GM18505 (cell line): ENCODE data around the gene CHADL.

Source experiments
- ATAC-seq: cut with Tn5 transposase; IDR thresholded peaks from one replicate; pipeline ENCODE4 v1.9.1; 2021; ENCODE audit not compliant: unreplicated experiment
- POLR2A ChIP-seq: IDR thresholded peaks from 4 replicates; pipeline ENCODE4 v1.6.1; 2011; ENCODE audit warnings: borderline replicate concordance; ENCODE audit not compliant: insufficient read depth, insufficient read length; ENCODE audit errors: extremely low read depth

CHADL gene

DNA sequence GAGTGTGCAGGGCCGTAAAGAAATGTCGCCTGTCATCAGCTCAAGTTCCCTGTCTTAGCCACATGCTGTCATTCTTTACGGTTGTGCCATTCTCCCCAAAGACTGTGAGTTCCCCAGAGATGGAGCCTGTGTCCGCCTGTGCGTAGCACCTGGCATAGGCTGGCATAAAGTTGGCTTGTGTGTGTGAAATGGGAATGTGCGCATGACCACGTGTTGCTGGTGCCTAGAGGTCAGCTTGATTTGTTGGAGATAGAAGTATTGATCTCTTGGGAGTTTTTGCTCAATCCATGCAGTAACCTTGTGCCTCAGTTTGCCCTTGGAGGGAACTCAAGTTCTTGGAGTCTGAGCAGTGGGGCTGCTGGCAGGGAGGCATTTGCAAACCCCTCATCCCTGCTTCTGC is 9.4 kb downstream of the CHADL start:
- no peak for TF ChIP-seq POLR2A
- ATAC-seq = no peak

DNA sequence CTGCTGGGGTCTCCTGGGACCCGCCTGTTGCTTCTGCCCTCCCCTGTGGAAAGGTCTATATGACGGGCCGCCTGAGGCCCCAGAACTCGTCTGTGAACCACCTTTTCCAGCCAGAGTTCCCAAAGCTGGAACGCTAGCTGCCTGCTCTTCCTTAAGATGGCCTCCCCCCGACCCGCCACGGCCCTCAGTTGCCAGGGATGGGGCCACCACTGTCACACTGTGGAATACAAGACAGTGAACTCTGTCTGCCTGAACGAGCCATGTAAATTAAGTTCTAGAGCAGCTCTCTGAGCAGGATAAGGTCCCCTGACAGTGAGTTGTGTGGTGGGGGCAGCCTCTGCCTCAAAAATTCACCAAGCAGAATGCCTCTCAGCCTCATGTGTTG is 10.3 kb downstream of the CHADL start:
- TF ChIP-seq POLR2A = no peak
- no peak for ATAC-seq

DNA sequence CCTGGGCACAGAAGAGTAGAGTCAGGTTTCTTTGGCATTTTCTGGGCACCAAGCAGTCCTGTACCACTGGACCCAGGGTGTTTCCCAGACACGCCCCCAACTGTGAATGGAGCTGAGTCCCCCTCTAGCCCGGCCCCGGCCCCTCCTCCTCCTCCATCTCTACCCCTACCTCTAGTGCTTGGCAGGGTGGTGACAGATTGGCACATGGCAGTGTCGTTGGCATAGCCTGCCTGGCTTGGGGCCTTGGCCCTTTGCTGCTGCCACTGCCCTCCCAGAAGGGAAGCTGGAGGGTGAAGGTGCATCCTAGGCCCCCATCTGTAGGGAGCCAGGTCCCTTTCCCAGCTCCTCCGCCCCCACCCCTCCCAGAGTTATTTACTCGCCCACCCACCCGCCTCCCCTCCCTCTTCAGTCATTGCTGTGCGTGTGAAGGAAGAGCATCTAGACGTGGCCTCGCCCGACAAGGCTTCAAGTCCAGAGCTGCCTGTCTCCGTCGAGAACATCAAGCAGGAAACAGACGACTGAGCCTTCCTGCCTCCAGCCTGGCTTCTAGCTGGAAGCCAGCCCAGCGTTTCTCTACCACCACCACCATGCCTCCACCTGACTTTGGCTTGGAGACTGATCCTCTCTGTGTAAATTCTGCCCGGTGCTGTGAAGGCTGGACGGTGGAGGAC is 10.9 kb downstream of the CHADL start:
- no peak for ATAC-seq
- TF ChIP-seq POLR2A = no peak

DNA sequence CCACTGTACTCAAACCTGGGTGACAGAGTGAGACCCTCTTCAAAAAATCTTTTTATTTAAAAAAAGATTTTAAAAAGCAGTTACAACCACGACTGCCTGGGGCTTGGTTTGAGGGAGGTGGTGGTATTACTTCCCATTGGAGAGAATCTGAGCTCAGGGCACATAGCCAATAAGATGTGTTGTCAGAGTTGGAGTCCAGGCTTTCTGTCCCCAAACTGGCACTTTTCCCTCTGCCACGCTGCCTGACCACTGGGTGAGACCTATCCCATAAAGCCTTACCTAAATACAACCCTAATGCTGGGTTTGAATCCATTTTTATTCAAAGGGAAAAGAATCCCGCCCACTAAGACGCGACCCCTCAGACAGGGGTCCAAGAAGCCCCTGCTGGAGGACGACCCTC is 11.5 kb downstream of the CHADL start:
- no peak for ATAC-seq
- TF ChIP-seq POLR2A = no peak

DNA sequence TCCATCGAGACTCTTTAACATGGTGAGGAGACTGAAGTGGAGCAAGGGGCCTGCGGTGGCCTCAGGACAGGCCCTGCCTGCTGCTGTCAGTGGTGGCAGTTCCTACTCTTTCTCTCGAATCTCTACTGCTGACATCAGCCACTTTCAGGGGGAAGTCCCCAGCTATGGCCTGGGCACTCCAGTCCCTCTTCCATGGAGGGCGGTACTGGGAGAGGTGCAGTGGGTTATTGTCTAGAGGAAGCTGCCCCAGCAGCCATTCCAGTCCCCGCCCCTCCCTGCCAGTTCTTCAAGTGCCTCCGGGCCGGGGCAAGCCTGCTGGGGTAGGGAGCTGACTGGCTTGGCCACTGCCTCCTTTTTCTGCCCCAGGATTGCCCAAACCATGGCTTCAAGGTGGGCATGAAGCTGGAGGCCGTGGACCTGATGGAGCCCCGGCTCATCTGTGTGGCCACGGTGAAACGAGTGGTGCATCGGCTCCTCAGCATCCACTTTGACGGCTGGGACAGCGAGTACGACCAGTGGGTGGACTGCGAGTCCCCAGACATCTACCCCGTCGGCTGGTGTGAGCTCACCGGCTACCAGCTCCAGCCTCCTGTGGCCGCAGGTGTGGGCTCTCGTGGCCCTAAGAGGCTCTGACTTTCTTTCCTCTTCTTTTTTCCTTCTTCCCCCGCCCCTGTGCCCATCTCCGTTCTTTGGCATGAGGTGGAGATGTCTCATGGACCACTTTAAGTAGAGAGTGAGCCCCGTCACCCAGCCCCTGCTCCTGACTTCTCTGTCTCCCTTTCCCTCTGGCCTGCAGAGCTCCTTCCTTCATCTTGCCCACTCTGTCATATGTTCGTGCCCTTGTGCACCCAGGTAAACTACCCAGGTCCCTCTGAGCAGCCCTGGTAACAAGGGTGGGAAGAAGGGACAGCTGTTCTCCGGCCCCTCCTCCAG is 13.7 kb downstream of the CHADL start:
- ATAC-seq = no peak
- no peak for TF ChIP-seq POLR2A

DNA sequence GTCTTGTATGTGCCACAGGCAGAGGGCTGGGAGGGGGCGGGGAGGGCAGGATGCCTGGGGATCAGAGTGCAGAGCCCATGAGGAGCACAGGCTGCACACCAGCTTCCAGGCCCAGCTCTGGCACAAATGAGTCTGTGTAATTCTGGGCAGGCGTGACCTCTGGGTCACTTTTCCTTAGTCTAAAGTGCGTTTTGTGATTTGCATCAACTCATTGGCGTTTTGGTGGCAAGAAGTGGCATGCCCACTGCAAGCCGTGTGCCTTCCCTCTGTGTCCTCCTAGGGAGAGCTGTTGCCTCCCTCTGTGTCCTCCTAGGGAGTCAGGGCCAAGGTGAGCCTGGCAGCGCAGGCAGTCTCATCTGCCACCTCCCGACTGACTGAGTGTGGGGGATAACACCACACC is 17.2 kb downstream of the CHADL start:
- no peak for ATAC-seq

DNA sequence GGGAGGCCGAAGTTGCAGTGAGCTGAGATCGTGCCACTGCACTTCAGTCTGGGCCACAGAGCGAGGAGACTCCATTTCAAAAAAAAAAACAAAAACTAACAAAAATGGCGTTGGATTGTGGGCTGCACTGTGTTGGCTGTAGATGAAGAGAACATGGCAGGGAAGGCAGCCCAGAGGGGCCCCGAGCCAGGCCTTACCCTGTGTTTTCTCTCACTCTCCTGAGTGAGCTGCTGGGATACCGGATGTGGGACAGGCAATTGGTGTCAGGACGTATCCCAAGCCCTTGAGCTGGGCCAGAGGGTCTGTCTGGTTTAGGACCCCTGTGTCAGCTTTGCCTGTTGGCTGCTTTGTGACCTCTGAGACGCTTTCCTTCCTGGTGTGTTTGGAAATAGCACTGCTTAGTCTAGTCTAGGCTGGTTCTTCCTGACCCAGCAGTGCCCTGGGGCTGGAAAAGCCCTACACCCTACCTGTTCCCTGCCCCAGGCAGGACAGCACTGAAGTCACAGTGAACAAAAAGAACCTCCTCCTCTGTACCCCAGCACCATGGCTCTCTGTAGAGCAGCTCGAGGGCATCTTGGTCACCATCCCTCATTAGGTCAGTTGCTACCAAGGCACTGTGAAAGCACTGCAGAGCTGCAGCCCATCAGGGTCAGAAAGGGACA is 17.8 kb downstream of the CHADL start:
- ATAC-seq = no peak
- TF ChIP-seq POLR2A = no peak

More for the DNA sequence above, 17.2 kb downstream of the CHADL start:
- TF ChIP-seq POLR2A = no peak

DNA sequence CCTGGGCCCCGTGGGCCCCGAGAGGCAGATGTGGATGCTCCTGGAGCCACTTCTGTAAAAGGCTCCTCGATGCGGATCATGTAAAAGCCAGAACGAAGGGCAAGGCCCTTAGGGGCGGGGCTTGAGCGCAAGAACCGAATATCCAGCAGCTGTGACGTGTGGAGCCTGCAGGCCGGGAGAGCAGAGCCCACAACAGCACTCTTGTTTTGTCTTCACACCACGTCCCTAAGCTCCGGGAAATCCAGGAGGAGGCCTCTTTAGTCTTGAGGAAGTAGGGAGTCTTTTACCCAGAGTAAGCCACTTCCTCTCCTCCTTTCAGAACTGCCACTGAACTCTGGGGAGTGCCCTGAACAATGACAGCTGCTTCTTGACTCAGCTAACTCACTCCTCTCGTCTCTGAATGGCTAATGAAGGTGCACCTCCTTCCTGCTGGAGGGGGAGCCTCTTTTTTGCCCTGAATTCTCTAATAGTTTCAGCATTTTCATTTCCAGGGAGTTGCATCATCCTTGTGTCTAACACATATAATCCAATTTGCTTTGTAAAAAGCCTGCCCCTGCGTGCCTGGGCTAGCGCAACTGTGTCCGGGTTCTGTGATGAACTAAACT is 23.1 kb downstream of the CHADL start:
- no peak for ATAC-seq
- no peak for TF ChIP-seq POLR2A

DNA sequence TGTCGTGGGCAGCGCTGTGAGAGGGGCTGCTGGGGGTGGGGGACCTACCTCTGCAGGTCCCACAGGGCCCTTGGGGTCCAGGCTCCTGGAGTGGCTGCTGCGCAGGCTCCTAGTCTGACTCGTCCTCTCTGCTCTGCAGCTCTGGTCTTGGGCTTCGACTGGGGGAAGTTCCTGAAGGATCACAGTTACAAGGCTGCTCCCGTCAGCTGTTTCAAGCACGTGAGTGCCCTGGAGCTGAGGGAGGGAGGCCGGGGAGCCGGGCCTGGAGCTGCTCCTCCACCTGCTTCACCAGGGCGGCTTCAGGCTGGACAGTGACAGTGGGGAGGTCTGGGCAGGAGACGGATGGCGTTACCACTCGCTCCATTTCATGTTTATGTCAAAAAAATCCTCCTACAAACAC is 23.7 kb downstream of the CHADL start:
- ATAC-seq = no peak
- no peak for TF ChIP-seq POLR2A

DNA sequence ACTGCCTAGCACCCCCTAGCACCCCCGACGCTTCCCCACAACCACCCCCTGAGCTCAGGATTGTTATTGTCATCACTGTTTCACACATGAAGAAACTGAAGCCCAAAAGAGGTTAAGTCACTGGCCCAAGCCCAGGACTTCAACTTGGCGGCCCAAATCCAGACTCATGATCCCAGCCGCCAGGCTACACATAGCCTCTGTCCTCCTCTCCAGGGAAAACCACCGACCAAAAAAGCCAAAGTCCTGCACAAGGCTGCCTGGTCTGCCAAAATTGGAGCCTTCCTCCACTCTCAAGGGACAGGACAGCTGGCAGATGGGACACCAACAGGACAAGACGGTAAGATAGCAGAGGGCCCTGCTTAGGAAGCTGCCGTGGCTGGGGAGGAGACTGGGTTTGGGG is 24.8 kb downstream of the CHADL start:
- no peak for TF ChIP-seq POLR2A
- no peak for ATAC-seq

DNA sequence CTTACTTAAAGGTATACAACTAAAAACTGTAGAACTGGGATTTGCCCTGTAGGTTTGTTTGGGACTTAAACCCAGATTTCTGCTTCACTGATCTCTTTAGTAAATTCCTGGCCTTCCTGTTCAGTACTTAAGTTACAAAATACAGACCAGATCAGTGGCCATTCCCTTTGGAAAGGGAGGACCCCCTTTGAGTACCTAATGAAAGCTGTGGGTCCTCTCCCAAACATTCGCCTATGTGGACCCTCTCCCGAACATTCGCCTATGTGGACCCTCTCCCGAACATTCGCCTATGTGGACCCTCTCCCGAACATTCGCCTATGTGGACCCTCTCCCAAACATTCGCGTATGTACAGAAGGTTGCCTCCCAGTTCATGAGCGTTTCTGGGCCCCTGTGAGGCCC is 25.3 kb downstream of the CHADL start:
- no peak for TF ChIP-seq POLR2A
- ATAC-seq = no peak

DNA sequence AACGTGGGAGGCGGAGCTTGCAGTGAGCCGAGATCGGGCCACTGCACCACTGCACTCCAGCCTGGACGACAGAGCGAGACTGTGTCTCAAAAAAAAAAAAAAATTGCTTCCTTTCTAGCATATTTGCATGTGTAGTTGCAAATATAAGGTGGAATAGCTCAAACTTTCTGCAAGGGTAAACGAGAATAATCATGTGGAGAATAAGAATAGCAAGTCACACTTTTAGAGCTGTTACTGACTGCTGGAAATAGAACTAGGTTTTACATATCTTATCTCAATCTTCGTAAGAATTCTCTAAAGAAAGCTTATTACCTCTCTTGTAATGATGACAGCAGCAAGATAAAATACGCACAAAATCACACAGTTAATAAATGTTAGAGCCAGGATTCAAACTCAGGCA is 34.0 kb downstream of the CHADL start:
- ATAC-seq = no peak

More for the DNA sequence above, 34.0 kb downstream of the CHADL start:
- no peak for TF ChIP-seq POLR2A
